Right atrium auricular region (tissue), 2 donors: ENCODE measurements around the gene TOM1L2. TPM values are rescaled to one million over a fixed set of nuclear protein-coding genes. Genes with fewer than 3 reads are reported as not detected.

Experiments used
- DNase-seq: peaks from one replicate; pipeline ENCODE4 v3.0.0-alpha.2; 2019; ENCODE audit warnings: low spot score
- H3K27ac ChIP-seq, 2 donors: fragments of 200-600 bp; sonication (generic); 1 replicate in 1 of 2; 2 replicates in 1 of 2; pipeline ENCODE4 v1.5.1; 2016 to 2019
- H3K27me3 ChIP-seq, 2 donors: fragments of 200-600 bp; sonication (generic); one replicate each; pipeline versions ENCODE4 v1.5.1 to v1.6.0; 2017 to 2019
- H3K36me3 ChIP-seq: fragments of 200-600 bp; sonication (generic); one replicate; pipeline ENCODE4 v1.5.1; 2016
- H3K4me1 ChIP-seq, 2 donors: fragments of 200-600 bp; sonication (generic); one replicate each; pipeline versions ENCODE4 v1.5.1 to v1.6.0; 2017 to 2019
- H3K4me3 ChIP-seq, 2 donors: fragments of 200-600 bp; sonication (generic); 1 replicate in 1 of 2; 2 replicates in 1 of 2; pipeline ENCODE4 v1.5.1; 2017 to 2019; ENCODE audit warnings: mild to moderate bottlenecking in 1 of 2, moderate library complexity in 1 of 2
- H3K9me3 ChIP-seq, 2 donors: fragments of 200-600 bp; sonication (generic); one replicate each; pipeline ENCODE4 v1.5.1; 2019
- CTCF ChIP-seq, 2 donors: fragments of 200-600 bp; sonication (generic); IDR thresholded peaks; one replicate each; pipeline ENCODE4 v1.5.1; 2019; ENCODE audit warnings: antibody characterized with exemption in 2 of 2
- total RNA-seq, 2 donors: library from RNA; depleted of rRNA; stranded (reverse); fragments of >200 nt; gene quantifications; one replicate each; pipeline ENCODE4 v1.1.0, GENCODE V29; 2016

Gene TOM1L2
- total RNA-seq, 2 donors from 2014 or later = 186 to 347 TPM

DNA sequence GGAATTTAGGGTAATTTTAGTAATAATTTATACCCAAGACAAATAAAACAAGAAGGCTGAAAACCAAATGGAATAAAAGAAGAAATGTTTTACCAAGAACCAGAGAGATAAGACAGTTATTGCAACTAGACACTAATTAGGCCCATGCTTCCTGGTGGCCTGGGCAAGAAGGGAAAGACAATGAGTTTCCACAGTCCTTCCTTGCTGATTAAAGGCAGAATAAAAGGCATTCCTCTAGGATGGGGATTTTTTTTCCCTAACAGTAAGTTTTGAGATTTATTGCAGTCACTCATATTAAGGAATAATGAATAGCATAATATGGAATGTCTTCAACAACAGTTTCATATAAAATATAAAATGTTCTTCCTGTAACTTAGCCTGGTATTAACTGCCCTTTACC lies 41.5 kb downstream of the TOM1L2 start:
- DNase-seq = no peak
- no peaks in the 10 kb centered on the region for H3K9me3 ChIP-seq
- no peak overlapping the region for H3K4me3 ChIP-seq
- no peaks in the 10 kb centered on the region for H3K36me3 ChIP-seq
- peak overlapping the region; percentile 55 to 67 for H3K27ac ChIP-seq
- H3K27me3 ChIP-seq = no peaks in the 10 kb centered on the region
- peaks cover 0 to 77% of the 10 kb centered on the region in 2 donors for H3K4me1 ChIP-seq
- TF ChIP-seq CTCF (IDR thresholded peaks at IDR 0.05) = no peak

DNA sequence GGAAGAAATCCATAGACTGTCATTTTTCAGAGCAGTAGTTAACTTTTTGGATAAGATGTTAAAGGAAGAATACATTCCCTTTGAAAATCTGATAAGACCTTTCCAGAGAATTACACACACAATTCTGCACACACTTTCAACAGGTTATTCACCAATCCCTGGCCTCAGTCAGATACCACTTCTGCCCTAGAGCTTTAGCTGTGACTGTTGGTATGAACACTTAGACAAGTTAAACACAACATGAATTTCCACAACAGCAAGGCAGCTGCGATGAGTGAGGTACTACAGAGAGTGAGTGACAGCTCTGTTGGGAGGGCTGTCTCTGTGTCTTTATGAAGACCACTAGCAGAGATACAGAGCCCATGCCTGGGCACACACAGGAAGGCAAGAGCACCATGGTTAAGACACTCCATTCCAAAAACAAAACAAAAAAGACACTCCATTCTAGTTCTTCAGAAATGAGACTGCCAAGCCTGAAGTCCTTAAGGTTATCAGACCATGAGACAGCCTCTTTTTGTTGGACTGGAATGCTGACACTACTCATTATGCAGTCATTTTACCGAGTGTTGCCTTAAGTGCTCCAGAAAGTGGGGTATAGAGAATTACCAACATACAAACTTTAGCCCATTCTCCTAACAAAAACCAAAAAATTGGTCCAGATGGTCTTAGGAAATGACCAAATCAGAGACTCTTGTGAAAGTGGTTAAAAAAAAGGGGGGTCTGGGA lies 42.4 kb downstream of the TOM1L2 start:
- TF ChIP-seq CTCF (IDR thresholded peaks at IDR 0.05) = no peak
- Histone ChIP-seq H3K4me3 (no peak overlapping the region), H3K27me3 (no peaks in the 10 kb centered on the region), H3K27ac (peak overlapping the region; percentile 55 to 67), H3K4me1 (peaks cover 0 to 69% of the 10 kb centered on the region in 2 donors), H3K9me3 (no peaks in the 10 kb centered on the region), H3K36me3 (no peaks in the 10 kb centered on the region)
- no peak for DNase-seq

DNA sequence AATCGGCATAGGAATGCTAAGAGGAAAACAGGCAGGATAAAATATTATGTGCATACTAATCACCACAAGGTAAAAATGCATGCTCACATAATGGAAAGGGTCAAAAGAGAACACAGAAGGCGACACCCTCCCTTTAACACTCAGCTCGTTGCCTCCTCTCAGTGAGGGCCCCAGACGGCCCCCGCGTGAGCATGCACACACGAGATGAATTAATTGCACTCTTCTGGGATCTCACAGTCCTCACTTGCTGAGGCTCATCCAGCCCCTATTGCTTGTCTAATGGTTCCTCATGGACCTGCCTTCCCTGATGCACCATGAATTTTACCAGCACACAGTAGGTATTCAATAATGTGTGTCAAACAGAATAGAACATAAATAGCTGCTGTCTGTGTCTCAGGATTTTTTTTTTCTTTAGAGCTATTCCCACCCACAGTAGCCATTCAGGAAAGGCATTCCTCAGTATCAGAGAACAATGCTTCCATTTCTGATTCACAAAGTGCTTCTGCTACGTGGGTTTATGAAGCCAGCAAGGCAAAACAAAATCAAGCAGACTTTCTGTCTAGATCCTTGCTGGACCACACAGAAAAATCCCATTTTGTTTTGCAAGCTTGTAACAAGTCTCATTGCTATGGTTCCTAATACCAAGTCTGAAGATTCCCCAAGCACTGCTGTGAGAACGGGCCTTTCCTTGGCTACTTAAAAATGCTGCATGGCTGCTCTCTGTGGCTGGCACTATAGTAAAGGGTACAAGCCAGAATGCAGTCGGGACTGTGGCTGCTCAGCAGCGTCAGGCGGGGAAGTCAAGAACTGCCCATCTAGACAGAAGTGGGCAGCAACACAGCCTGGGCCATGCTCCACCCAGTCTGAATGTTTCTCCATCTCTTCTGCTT lies 43.6 kb downstream of the TOM1L2 start:
- TF ChIP-seq CTCF (IDR thresholded peaks at IDR 0.05) = no peak
- Histone ChIP-seq H3K27me3 (no peaks in the 10 kb centered on the region), H3K4me3 (no peak overlapping the region), H3K9me3 (no peaks in the 10 kb centered on the region), H3K4me1 (peaks cover 0 to 65% of the 10 kb centered on the region in 2 donors), H3K27ac (peak overlapping the region; percentile 55 to 67), H3K36me3 (no peaks in the 10 kb centered on the region)
- no peak for DNase-seq

DNA sequence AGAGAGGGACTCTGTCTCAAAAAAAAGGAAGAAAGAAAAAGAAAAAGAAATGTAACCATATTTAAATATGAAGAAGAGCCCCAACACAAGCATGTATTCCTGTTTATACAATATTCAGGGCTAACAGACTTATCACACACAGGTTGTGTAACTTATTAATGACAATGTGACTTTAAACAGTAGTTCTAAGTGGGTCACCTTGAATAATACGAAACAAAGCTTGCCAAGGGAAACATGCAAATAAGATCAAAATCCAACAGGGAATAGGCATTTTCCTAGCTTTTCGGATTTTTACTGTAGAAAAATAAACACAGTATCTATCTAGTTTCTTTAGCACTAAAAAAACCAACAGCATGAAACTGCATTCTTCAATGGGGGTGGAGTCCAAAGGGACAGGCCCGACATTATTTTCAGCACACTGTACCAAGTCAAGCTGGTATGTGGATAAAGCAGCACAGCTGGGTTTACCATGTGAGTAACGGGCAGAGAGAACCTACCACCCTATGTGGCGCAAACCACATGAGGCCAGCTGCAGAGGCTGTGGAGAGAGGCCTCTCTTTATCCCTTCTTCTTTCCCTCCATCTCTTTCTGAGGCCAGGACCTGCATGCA lies 45.3 kb downstream of the TOM1L2 start:
- Histone ChIP-seq H3K36me3 (no peaks in the 10 kb centered on the region), H3K4me1 (peaks cover 0 to 79% of the 10 kb centered on the region in 2 donors), H3K27me3 (no peaks in the 10 kb centered on the region), H3K27ac (peak overlapping the region; percentile 71 to 74), H3K4me3 (no peak overlapping the region), H3K9me3 (no peaks in the 10 kb centered on the region)
- DNase-seq = no peak
- TF ChIP-seq CTCF (IDR thresholded peaks at IDR 0.05) = no peak

DNA sequence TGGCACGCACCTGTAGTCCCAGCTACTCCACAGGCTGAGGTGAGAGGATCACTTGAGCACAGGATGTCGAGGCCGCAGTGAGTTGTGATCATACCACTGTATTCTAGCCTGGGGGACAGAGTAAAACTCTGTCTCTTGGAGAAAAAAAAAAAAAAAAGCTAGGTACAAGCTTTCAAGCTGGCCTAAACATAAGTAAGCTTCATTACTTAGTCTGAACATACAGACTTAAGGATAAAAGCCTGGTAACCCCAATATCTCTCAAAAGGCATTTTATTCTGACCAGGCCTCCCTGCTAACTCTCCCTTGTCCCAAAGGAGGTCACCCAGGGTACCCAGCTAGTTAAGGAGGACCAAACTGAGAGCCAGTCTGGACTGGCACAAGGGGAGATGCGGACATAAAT lies 46.2 kb downstream of the TOM1L2 start:
- Histone ChIP-seq H3K36me3 (no peaks in the 10 kb centered on the region), H3K27me3 (no peaks in the 10 kb centered on the region), H3K9me3 (no peaks in the 10 kb centered on the region), H3K27ac (peak overlapping the region; percentile 71 to 74), H3K4me3 (no peak overlapping the region), H3K4me1 (peaks cover 0 to 80% of the 10 kb centered on the region in 2 donors)
- DNase-seq = no peak
- no peak for TF ChIP-seq CTCF (IDR thresholded peaks at IDR 0.05)
